WTC11 (cell line): ENCODE data around the gene ANKRD39.

Experiments
- CREB1 ChIP-seq: sonication (generic); formaldehyde crosslinking; IDR thresholded peaks from 2 replicates; pipeline ENCODE4 v1.8.0; 2023; ENCODE audit warnings: mild to moderate bottlenecking, missing genetic modification reagents
- CTCF ChIP-seq: fragments of 200-600 bp; IDR thresholded peaks from 2 replicates; pipeline ENCODE4 v1.8.0; 2022; ENCODE audit warnings: antibody characterized with exemption
- JUN ChIP-seq: sonication (generic); formaldehyde crosslinking; IDR thresholded peaks from 2 replicates; pipeline ENCODE4 v1.8.0; 2023; ENCODE audit warnings: mild to moderate bottlenecking, missing genetic modification reagents
- NFYB ChIP-seq: sonication (generic); formaldehyde crosslinking; conservative IDR thresholded peaks from 2 replicates; pipeline ENCODE4 v1.8.0; 2022; ENCODE audit warnings: low read depth, missing genetic modification reagents
- RELA ChIP-seq: sonication (generic); formaldehyde crosslinking; IDR thresholded peaks from 2 replicates; pipeline ENCODE4 v1.8.1; 2022; ENCODE audit warnings: missing genetic modification reagents, mild to moderate bottlenecking, borderline replicate concordance
- SMAD3 ChIP-seq: sonication (generic); formaldehyde crosslinking; IDR thresholded peaks from 2 replicates; pipeline ENCODE4 v1.8.0; 2022; ENCODE audit warnings: missing genetic modification reagents, mild to moderate bottlenecking, borderline replicate concordance
- ZBTB43 ChIP-seq: sonication (generic); formaldehyde crosslinking; IDR thresholded peaks from 2 replicates; pipeline ENCODE4 v1.8.1; 2023; ENCODE audit warnings: mild to moderate bottlenecking, missing genetic modification reagents
- TF ChIP-seq, protein P1 (sequence below): sonication (generic); formaldehyde crosslinking; IDR thresholded peaks from 2 replicates; pipeline ENCODE4 v1.8.0; 2022; ENCODE audit warnings: mild to moderate bottlenecking, missing genetic modification reagents

DNA sequence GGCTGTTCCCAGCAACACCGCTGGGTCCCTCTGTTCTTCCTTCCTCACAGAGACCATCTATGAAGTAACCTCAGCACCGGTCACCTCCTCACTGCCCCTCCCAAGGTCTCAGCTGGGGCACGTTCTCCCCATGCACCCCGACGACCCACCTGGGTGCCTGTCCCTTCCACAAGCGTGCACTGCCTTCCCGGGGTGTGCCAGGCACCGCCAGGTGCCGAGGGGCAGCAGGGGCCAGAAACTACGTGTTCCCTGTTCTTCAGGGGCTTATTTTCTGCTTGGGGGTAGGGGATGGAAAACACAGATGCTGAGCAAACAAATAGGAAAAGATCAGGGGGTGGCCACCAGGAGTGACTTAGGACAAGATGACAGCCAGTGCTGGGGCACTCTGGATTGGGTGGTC is 42.4 kb upstream of the ANKRD39 start:
- TF ChIP-seq, protein P1, sequence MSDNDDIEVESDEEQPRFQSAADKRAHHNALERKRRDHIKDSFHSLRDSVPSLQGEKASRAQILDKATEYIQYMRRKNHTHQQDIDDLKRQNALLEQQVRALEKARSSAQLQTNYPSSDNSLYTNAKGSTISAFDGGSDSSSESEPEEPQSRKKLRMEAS (CRISPR knock-in tag), result no peak
- no peak for TF ChIP-seq SMAD3
- no peak for TF ChIP-seq RELA (CRISPR knock-in tag)
- no peak for TF ChIP-seq CTCF
- no peak for TF ChIP-seq NFYB (CRISPR knock-in tag)
- no peak for TF ChIP-seq CREB1 (CRISPR knock-in tag)
- no peak for TF ChIP-seq JUN (CRISPR knock-in tag)
- TF ChIP-seq ZBTB43 (CRISPR knock-in tag), result no peak
